GM12878 (cell line): ENCODE data around the gene PDE7B. TPM values are rescaled to one million over a fixed set of nuclear protein-coding genes. Genes with fewer than 3 reads are reported as not detected.

Experiments
- ATAC-seq: fragments of 200-7000 bp; cut with Tn5 transposase; 3 replicates; pipeline ENCODE4 v1.9.1; 2020; ENCODE audit warnings: mild to moderate bottlenecking, moderate library complexity
- BruUV-seq: library from RNA; stranded (reverse); fragments of 400-500 nt; replicated peaks from 2 replicates; lab custom pipeline; 2021; lab: Mats Ljungman, UMichigan
- CTCF ChIA-PET: fragments of 300-600 bp; sonication (Branson Sonifier 250); formaldehyde crosslinking; extraction: SDS; loops from one replicate; lab custom pipeline; 2021; ENCODE audit warnings: inconsistent platforms; lab: Yijun Ruan, JAX
- POLR2A ChIA-PET: fragments of 350-600 bp; formaldehyde crosslinking; extraction: SDS; loops from one replicate; lab custom pipeline; 2021; ENCODE audit warnings: inconsistent platforms; lab: Charles Lee
- RAD21 ChIA-PET: fragments of 300-600 bp; sonication (Branson Sonifier 250); formaldehyde crosslinking; loops from one replicate; lab custom pipeline; 2023; ENCODE audit warnings: antibody characterized with exemption; ENCODE audit not compliant: unreplicated experiment; lab: Charles Lee
- SMC1A ChIA-PET: fragments of 300-600 bp; sonication (Branson Sonifier 250); formaldehyde crosslinking; loops from one replicate; lab custom pipeline; 2023; ENCODE audit not compliant: unreplicated experiment, uncharacterized antibody; lab: Charles Lee
- DNase-seq: peaks from one replicate; pipeline ENCODE4 v3.0.0-alpha.2; 2011; ENCODE audit warnings: low read depth, low spot score
- FAIRE-seq: peaks from 3 replicates; lab custom pipeline; 2011; peaks lifted over from hg19 to GRCh38; lab: Jason Lieb, UNC
- H2AFZ ChIP-seq: 2 replicates; pipeline ENCODE4 v1.6.0; 2011; ENCODE audit warnings: low read depth, low read length, control low read depth; ENCODE audit not compliant: control insufficient read depth
- H3K27ac ChIP-seq: 2 replicates; pipeline ENCODE4 v1.5.1; 2011; ENCODE audit warnings: control low read depth; ENCODE audit not compliant: control insufficient read depth, insufficient read depth
- H3K27me3 ChIP-seq, 2 experiments: replicated peaks in 1 of 2; 2 replicates each; pipeline versions ENCODE4 v1.6.0 to v1.6.1; 2011; ENCODE audit warnings: low read length in 1 of 2; ENCODE audit not compliant: control insufficient read depth in 2 of 2, insufficient read depth in 2 of 2
- H3K36me3 ChIP-seq, 2 experiments: 2 replicates each; pipeline ENCODE4 v1.5.1; 2011; ENCODE audit warnings: low read length in 1 of 2; ENCODE audit not compliant: control insufficient read depth in 2 of 2, insufficient read depth in 2 of 2
- H3K4me1 ChIP-seq: 2 replicates; pipeline ENCODE4 v1.6.1; 2011; ENCODE audit warnings: mild to moderate bottlenecking, low read length, moderate library complexity, mixed read lengths; ENCODE audit not compliant: control insufficient read depth, insufficient read depth
- H3K4me2 ChIP-seq: 2 replicates; pipeline ENCODE4 v1.6.0; 2011; ENCODE audit warnings: control low read depth; ENCODE audit not compliant: control insufficient read depth, insufficient read depth
- H3K4me3 ChIP-seq: fragments of 200-600 bp; sonication (generic); 2 replicates; pipeline ENCODE4 v1.5.1; 2016
- H3K79me2 ChIP-seq: 2 replicates; pipeline ENCODE4 v1.6.0; 2011; ENCODE audit warnings: low read length; ENCODE audit not compliant: control insufficient read depth, insufficient read depth
- H3K9ac ChIP-seq: 2 replicates; pipeline ENCODE4 v1.8.0; 2011; ENCODE audit warnings: low read length, control low read depth, mixed read lengths; ENCODE audit not compliant: control insufficient read depth, insufficient read depth
- H3K9me3 ChIP-seq: replicated peaks from 3 replicates; pipeline ENCODE4 v1.5.1; 2011; ENCODE audit warnings: mild to moderate bottlenecking, low read length; ENCODE audit not compliant: control insufficient read depth, insufficient read depth
- H4K20me1 ChIP-seq: 2 replicates; pipeline ENCODE4 v1.6.0; 2011; ENCODE audit not compliant: control insufficient read depth, insufficient read depth
- ATF7 ChIP-seq: fragments of 450-650 bp; IDR thresholded peaks from 2 replicates; pipeline ENCODE4 v1.6.1; 2016; ENCODE audit warnings: low read depth, mild to moderate bottlenecking
- CBX3 ChIP-seq: fragments of 200-600 bp; sonication (generic); IDR thresholded peaks from 2 replicates; pipeline ENCODE4 v1.6.1; 2016; ENCODE audit warnings: low read depth, borderline replicate concordance
- EZH2 ChIP-seq: IDR thresholded peaks from 2 replicates; pipeline ENCODE4 v1.6.1; 2012; ENCODE audit warnings: low read depth, mild to moderate bottlenecking, control low read depth, inconsistent platforms, low read length, borderline replicate concordance; ENCODE audit not compliant: control insufficient read depth
- FOS ChIP-seq: IDR thresholded peaks from 3 replicates; pipeline ENCODE4 v1.6.1; 2011; ENCODE audit warnings: borderline replicate concordance; ENCODE audit not compliant: insufficient read length; ENCODE audit errors: extremely low read depth
- NFXL1 ChIP-seq: fragments of 450-650 bp; IDR thresholded peaks from 2 replicates; pipeline ENCODE4 v1.6.1; 2017; ENCODE audit warnings: antibody characterized with exemption, mild to moderate bottlenecking, borderline replicate concordance
- NFYA ChIP-seq: IDR thresholded peaks from 2 replicates; pipeline ENCODE4 v1.6.1; 2011; ENCODE audit warnings: low read depth, mild to moderate bottlenecking, low read length, improper control_type of control experiment, borderline replicate concordance
- TCF3 ChIP-seq: IDR thresholded peaks from 2 replicates; pipeline ENCODE4 v1.6.1; 2012; ENCODE audit warnings: low read depth, mild to moderate bottlenecking, low read length, borderline replicate concordance; ENCODE audit not compliant: insufficient read depth
- WRNIP1 ChIP-seq: IDR thresholded peaks from 2 replicates; pipeline ENCODE4 v1.6.1; 2011; ENCODE audit warnings: low read depth, low read length, improper control_type of control experiment, borderline replicate concordance
- WGBS: methylation state at CpG from one replicate; pipeline ENCODE4 v1.1.6; 2016; ENCODE audit warnings: low lambda C conversion rate; ENCODE audit not compliant: insufficient replicate concordance, insufficient coverage; ENCODE audit errors: missing lambda C conversion rate; 5-methylcytosine and 5-hydroxymethylcytosine counted together
- in situ Hi-C: fragments of 300-500 bp; cut with MboI; formaldehyde crosslinking; loops from 9 replicates; pipeline ENCODE4 v1.14.3; 2018; ENCODE audit warnings: mixed read lengths
- intact Hi-C: fragments of 100-400 bp; cut with micrococcal nuclease; formaldehyde crosslinking; loops from one replicate; pipeline ENCODE4 v1.14.2; 2022; ENCODE audit not compliant: unreplicated experiment
- polyA plus RNA-seq, 11 experiments: library from polyadenylated mRNA; depleted of rRNA in 4 of 11; unstranded in 6 of 11; stranded (reverse) in 5 of 11; fragments of >200 nt; fragmentation: Nextera tagmentation in 4 of 11; fragmentation: Illumina TruSeq in 1 of 11; extraction: Ambion mirVana in 4 of 11; extraction: Trizol in 1 of 11; gene quantifications; 1 replicate in 1 of 11; 2 replicates in 10 of 11; pipeline versions ENCODE4 v1.2.1 to v1.2.3, GENCODE V29; 2011 to 2016; ENCODE audit warnings: inconsistent platforms in 2 of 11, missing spikeins in 2 of 11, low read depth in 1 of 11
- total RNA-seq, 4 experiments: library from RNA; depleted of rRNA in 3 of 4; stranded (reverse); fragments of >200 nt in 3 of 4; fragmentation: Illumina TruSeq in 1 of 4; extraction: Trizol in 1 of 4; gene quantifications; 2 replicates each; pipeline versions ENCODE4 v1.2.1 to v1.2.3, GENCODE V29; 2013 to 2021
- TF ChIP-seq, protein P1 (sequence below): fragments of 450-650 bp; IDR thresholded peaks from 2 replicates; pipeline ENCODE4 v1.6.1; 2017; ENCODE audit warnings: mild to moderate bottlenecking
- TF ChIP-seq, protein P2 (sequence below): fragments of 450-650 bp; IDR thresholded peaks from 2 replicates; pipeline ENCODE4 v1.6.1; 2016; ENCODE audit warnings: mild to moderate bottlenecking, moderate library complexity, borderline replicate concordance

The PDE7B gene
- total and polyA plus RNA-seq, 10 of the 15 experiments (the other 5 are each of a cell fraction or from before 2014, with no cell fraction given), result not detected

DNA sequence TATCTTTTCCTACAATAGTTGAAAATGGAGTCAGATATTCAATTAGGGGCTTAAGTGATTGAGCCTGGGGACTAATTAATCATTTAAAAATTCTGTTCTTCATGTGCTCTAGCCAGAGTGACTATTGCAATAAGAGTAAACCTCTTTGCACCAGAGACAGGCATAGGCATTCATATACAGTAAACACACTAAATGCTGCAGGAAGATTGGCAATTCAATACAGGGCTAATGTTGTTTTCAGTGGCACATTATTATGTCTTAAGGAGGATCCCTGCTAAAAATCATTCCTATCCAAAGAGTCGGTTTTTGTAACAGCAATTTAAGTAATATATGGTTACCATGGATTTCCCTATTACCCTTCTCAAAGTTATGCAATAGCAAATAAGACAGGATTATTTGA is 1.2 kb downstream of the PDE7B start:
- POLR2A ChIA-PET, result no interaction called here
- H3K4me1 ChIP-seq, result no peaks in the 10 kb centered on the region

DNA sequence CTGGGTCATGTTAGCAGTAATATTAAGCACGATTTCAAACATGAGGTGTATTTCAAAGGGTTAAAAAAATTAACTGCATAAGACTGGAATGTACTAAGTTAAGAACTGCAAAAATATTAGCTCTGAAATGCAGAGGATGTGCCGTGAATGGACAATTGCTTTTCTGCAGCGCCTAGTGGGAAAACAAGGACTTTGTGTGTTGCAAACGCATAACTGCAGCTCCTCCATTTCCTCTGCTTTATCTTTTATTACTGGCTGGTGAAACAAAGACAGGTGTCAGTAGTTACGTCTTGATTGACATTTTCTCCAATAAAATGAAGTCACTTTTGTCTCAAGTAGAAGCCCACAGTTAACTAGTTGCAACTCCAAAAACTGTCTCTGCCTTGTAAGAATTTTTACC is 1.7 kb downstream of the PDE7B start:
- Histone ChIP-seq H3K4me1 (no peaks in the 10 kb centered on the region), H3K9me3 (no peaks in the 10 kb centered on the region), H3K27me3 (no peaks in the 10 kb centered on the region; a peak in 2 of 4 replicates), H3K9ac (no peak overlapping the region), H4K20me1 (no peaks in the 10 kb centered on the region), H3K4me2 (no peak overlapping the region), H3K79me2 (no peaks in the 10 kb centered on the region), H3K4me3 (no peak overlapping the region), H3K27ac (no peak overlapping the region), H2AFZ (no peak overlapping the region), H3K36me3 (no peaks in the 10 kb centered on the region)
- no TSS peak for BruUV-seq
- ChIA-PET POLR2A (interaction anchor here (0.6 kb wide), 2 partner anchors 370 to 1354 kb away, joined by 4 read pairs; no protein-coding TSS in a partner anchor), SMC1A (no interaction called here), CTCF (interaction anchor here (1.4 to 2.7 kb wide), 2 partner anchors 21 to 57 kb away, joined by 3 to 7 read pairs; no protein-coding TSS in a partner anchor), RAD21 (interaction anchor here (1.1 kb wide), 1 partner anchor 57 kb away, joined by 4 read pairs; no protein-coding TSS in a partner anchor)
- intact Hi-C loops (no loop called here), in situ Hi-C loops (no loop called here)
- FAIRE-seq, result no peak
- no peak for ATAC-seq
- DNase-seq, result no peak
- WGBS, result 56% methylated on average over 5 of the region's 5 CpGs
- no peak for TF ChIP-seq CBX3
- TF ChIP-seq WRNIP1, result no peak
- TF ChIP-seq ATF7, result no peak
- TF ChIP-seq NFYA, result no peak
- TF ChIP-seq, protein P1, sequence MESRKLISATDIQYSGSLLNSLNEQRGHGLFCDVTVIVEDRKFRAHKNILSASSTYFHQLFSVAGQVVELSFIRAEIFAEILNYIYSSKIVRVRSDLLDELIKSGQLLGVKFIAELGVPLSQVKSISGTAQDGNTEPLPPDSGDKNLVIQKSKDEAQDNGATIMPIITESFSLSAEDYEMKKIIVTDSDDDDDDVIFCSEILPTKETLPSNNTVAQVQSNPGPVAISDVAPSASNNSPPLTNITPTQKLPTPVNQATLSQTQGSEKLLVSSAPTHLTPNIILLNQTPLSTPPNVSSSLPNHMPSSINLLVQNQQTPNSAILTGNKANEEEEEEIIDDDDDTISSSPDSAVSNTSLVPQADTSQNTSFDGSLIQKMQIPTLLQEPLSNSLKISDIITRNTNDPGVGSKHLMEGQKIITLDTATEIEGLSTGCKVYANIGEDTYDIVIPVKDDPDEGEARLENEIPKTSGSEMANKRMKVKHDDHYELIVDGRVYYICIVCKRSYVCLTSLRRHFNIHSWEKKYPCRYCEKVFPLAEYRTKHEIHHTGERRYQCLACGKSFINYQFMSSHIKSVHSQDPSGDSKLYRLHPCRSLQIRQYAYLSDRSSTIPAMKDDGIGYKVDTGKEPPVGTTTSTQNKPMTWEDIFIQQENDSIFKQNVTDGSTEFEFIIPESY, result no peak
- TF ChIP-seq FOS, result no peak
- no peak for TF ChIP-seq EZH2
- TF ChIP-seq, protein P2, sequence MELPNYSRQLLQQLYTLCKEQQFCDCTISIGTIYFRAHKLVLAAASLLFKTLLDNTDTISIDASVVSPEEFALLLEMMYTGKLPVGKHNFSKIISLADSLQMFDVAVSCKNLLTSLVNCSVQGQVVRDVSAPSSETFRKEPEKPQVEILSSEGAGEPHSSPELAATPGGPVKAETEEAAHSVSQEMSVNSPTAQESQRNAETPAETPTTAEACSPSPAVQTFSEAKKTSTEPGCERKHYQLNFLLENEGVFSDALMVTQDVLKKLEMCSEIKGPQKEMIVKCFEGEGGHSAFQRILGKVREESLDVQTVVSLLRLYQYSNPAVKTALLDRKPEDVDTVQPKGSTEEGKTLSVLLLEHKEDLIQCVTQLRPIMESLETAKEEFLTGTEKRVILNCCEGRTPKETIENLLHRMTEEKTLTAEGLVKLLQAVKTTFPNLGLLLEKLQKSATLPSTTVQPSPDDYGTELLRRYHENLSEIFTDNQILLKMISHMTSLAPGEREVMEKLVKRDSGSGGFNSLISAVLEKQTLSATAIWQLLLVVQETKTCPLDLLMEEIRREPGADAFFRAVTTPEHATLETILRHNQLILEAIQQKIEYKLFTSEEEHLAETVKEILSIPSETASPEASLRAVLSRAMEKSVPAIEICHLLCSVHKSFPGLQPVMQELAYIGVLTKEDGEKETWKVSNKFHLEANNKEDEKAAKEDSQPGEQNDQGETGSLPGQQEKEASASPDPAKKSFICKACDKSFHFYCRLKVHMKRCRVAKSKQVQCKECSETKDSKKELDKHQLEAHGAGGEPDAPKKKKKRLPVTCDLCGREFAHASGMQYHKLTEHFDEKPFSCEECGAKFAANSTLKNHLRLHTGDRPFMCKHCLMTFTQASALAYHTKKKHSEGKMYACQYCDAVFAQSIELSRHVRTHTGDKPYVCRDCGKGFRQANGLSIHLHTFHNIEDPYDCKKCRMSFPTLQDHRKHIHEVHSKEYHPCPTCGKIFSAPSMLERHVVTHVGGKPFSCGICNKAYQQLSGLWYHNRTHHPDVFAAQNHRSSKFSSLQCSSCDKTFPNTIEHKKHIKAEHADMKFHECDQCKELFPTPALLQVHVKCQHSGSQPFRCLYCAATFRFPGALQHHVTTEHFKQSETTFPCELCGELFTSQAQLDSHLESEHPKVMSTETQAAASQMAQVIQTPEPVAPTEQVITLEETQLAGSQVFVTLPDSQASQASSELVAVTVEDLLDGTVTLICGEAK, result no peak
- TF ChIP-seq NFXL1, result no peak

More for the DNA sequence above, 1.2 kb downstream of the PDE7B start:
- no peaks in the 10 kb centered on the region for H3K79me2 ChIP-seq
- ATAC-seq (no peak), DNase-seq (no peak), FAIRE-seq (no peak)
- no peaks in the 10 kb centered on the region for H3K36me3 ChIP-seq
- H3K9ac ChIP-seq, result no peak overlapping the region
- H3K4me2 ChIP-seq, result no peak overlapping the region
- H3K9me3 ChIP-seq, result no peaks in the 10 kb centered on the region
- BruUV-seq, result no TSS peak
- no peak for TF ChIP-seq TCF3
- WGBS, result 0% methylated on average over 1 of the region's 1 CpG
- ChIA-PET RAD21 (interaction anchor here (1.1 kb wide), 1 partner anchor 57 kb away, joined by 4 read pairs; no protein-coding TSS in a partner anchor), SMC1A (interaction anchor here (0.8 kb wide), 2 partner anchors 14 to 21 kb away, joined by 3 read pairs; no protein-coding TSS in a partner anchor), CTCF (interaction anchor here (1.4 to 2.7 kb wide), 2 partner anchors 22 to 57 kb away, joined by 3 to 7 read pairs; no protein-coding TSS in a partner anchor)
- intact Hi-C loops, result no loop called here
- H2AFZ ChIP-seq, result no peak overlapping the region
- peaks cover 0 to 2% of the 10 kb centered on the region in 2 experiments; a peak in 2 of 4 replicates for H3K27me3 ChIP-seq
- no peak overlapping the region for H3K4me3 ChIP-seq
- no peaks in the 10 kb centered on the region for H4K20me1 ChIP-seq
- H3K27ac ChIP-seq, result no peak overlapping the region
- in situ Hi-C loops, result no loop called here
